HL-60 (cell line): ENCODE results near the gene ANXA2.

Experiments
- GABPA ChIP-seq: IDR thresholded peaks from 2 replicates; pipeline ENCODE4 v1.6.1; 2012; ENCODE audit warnings: low read depth
- POLR2AphosphoS5 ChIP-seq: IDR thresholded peaks from 2 replicates; pipeline ENCODE4 v1.6.1; 2012; ENCODE audit warnings: low read depth
- SPI1 ChIP-seq: IDR thresholded peaks from 2 replicates; pipeline ENCODE4 v1.6.1; 2012; ENCODE audit warnings: low read depth, mild to moderate bottlenecking, borderline replicate concordance
- TF ChIP-seq, protein P1 (sequence below): IDR thresholded peaks from one replicate; pipeline ENCODE4 v1.5.1; 2011; ENCODE audit warnings: low read length, control low read depth, inconsistent platforms; ENCODE audit not compliant: insufficient read depth
- TF ChIP-seq, protein P2 (sequence below): IDR thresholded peaks from 2 replicates; pipeline ENCODE4 v1.6.1; 2012; ENCODE audit warnings: low read depth; ENCODE audit not compliant: insufficient replicate concordance

DNA sequence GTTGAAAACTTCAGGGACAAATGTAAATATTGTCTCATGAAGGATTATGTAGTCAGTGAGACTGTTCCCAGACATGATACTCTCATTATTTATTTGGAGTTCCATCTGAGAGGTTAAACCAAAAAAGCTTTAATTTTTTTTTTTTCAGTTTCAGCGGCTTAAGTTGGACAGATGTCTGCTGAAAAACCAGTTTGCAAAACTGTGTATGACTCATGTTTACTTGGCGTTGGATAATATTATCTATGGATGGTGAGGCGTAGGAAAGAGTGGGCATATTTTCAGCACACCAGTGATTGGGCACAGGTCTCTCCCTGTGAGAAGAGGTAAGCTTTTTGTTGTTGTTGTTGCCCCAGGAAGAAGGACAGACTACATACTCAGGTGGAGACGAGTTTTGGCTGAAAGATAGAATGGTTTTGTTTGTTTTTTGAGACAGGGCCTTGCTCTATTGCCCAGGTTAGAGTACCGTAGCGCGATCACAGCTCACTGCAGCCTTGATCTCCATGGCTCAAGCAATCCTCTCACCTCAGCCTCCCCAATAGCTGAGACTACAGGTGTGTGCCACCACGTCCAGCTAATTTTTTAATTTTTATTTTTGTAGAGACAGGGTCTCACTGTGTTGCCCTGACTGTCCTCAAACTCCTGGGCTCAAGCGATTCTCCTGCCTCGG lies 16.4 kb upstream of the ANXA2 start:
- TF ChIP-seq, protein P1, sequence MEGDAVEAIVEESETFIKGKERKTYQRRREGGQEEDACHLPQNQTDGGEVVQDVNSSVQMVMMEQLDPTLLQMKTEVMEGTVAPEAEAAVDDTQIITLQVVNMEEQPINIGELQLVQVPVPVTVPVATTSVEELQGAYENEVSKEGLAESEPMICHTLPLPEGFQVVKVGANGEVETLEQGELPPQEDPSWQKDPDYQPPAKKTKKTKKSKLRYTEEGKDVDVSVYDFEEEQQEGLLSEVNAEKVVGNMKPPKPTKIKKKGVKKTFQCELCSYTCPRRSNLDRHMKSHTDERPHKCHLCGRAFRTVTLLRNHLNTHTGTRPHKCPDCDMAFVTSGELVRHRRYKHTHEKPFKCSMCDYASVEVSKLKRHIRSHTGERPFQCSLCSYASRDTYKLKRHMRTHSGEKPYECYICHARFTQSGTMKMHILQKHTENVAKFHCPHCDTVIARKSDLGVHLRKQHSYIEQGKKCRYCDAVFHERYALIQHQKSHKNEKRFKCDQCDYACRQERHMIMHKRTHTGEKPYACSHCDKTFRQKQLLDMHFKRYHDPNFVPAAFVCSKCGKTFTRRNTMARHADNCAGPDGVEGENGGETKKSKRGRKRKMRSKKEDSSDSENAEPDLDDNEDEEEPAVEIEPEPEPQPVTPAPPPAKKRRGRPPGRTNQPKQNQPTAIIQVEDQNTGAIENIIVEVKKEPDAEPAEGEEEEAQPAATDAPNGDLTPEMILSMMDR, result no peak
- TF ChIP-seq POLR2AphosphoS5 (no peak), SPI1 (no peak), GABPA (no peak)
- TF ChIP-seq, protein P2, sequence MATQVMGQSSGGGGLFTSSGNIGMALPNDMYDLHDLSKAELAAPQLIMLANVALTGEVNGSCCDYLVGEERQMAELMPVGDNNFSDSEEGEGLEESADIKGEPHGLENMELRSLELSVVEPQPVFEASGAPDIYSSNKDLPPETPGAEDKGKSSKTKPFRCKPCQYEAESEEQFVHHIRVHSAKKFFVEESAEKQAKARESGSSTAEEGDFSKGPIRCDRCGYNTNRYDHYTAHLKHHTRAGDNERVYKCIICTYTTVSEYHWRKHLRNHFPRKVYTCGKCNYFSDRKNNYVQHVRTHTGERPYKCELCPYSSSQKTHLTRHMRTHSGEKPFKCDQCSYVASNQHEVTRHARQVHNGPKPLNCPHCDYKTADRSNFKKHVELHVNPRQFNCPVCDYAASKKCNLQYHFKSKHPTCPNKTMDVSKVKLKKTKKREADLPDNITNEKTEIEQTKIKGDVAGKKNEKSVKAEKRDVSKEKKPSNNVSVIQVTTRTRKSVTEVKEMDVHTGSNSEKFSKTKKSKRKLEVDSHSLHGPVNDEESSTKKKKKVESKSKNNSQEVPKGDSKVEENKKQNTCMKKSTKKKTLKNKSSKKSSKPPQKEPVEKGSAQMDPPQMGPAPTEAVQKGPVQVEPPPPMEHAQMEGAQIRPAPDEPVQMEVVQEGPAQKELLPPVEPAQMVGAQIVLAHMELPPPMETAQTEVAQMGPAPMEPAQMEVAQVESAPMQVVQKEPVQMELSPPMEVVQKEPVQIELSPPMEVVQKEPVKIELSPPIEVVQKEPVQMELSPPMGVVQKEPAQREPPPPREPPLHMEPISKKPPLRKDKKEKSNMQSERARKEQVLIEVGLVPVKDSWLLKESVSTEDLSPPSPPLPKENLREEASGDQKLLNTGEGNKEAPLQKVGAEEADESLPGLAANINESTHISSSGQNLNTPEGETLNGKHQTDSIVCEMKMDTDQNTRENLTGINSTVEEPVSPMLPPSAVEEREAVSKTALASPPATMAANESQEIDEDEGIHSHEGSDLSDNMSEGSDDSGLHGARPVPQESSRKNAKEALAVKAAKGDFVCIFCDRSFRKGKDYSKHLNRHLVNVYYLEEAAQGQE, result no peak
